Common myeloid progenitor, CD34-positive (primary cell): ENCODE measurements around the gene AGAP1.

Source experiments
- CTCF ChIA-PET: fragments of 350-600 bp; sonication (Branson Sonifier 250); formaldehyde crosslinking; loops from one replicate; lab custom pipeline; 2021; ENCODE audit warnings: antibody characterized with exemption; lab: Charles Lee
- POLR2A ChIA-PET: fragments of 350-600 bp; sonication (Branson Sonifier 250); formaldehyde crosslinking; loops from one replicate; lab custom pipeline; 2021; ENCODE audit warnings: antibody characterized with exemption; lab: Charles Lee
- DNase-seq, 3 donors: peaks; one replicate each; pipeline versions ENCODE4 v3.0.0 to v3.0.0-alpha.2; 2013
- H3K27ac ChIP-seq, 2 experiments: 1 replicate in 1 of 2; 2 replicates in 1 of 2; pipeline ENCODE4 v1.7.0; 2013; ENCODE audit warnings: inconsistent platforms in 2 of 2, low read length in 2 of 2, mild to moderate bottlenecking in 2 of 2, low read depth in 1 of 2, moderate library complexity in 1 of 2; ENCODE audit not compliant: severe bottlenecking in 2 of 2, insufficient read depth in 1 of 2, poor library complexity in 1 of 2
- H3K27me3 ChIP-seq, 5 experiments: replicated peaks in 2 of 5; 1 replicate in 3 of 5; 2 replicates in 2 of 5; pipeline versions ENCODE4 v1.6.1 to v1.7.0; 2013; ENCODE audit warnings: low read length in 4 of 5, mild to moderate bottlenecking in 2 of 5, moderate library complexity in 2 of 5, inconsistent platforms in 1 of 5; ENCODE audit not compliant: insufficient read depth in 5 of 5, control insufficient read depth in 4 of 5
- H3K36me3 ChIP-seq, 4 experiments: 1 replicate in 2 of 4; 2 replicates in 2 of 4; pipeline versions ENCODE4 v1.6.1 to v1.7.0; 2013; ENCODE audit warnings: low read length in 3 of 4, control low read depth in 1 of 4, mild to moderate bottlenecking in 1 of 4; ENCODE audit not compliant: control insufficient read depth in 4 of 4, insufficient read depth in 4 of 4
- H3K4me1 ChIP-seq, 4 experiments: 1 replicate in 3 of 4; 2 replicates in 1 of 4; pipeline versions ENCODE4 v1.6.1 to v1.7.1; 2013; ENCODE audit warnings: low read length in 3 of 4, mild to moderate bottlenecking in 3 of 4, control low read depth in 1 of 4, inconsistent platforms in 1 of 4, moderate library complexity in 1 of 4; ENCODE audit not compliant: control insufficient read depth in 4 of 4, insufficient read depth in 4 of 4; ENCODE audit errors: control extremely low read depth in 1 of 4
- H3K4me3 ChIP-seq, 7 experiments: 1 replicate in 4 of 7; 2 replicates in 3 of 7; pipeline versions ENCODE4 v1.5.1 to v1.7.0; 2013; ENCODE audit warnings: mild to moderate bottlenecking in 7 of 7, low read length in 6 of 7, moderate library complexity in 6 of 7, inconsistent platforms in 2 of 7, low read depth in 2 of 7, control low read depth in 1 of 7; ENCODE audit not compliant: insufficient read depth in 4 of 7, control insufficient read depth in 1 of 7; ENCODE audit errors: extremely low read depth in 1 of 7
- H3K9me3 ChIP-seq, 5 experiments: 1 replicate in 4 of 5; 2 replicates in 1 of 5; pipeline versions ENCODE4 v1.6.1 to v1.7.1; 2013; ENCODE audit warnings: low read length in 4 of 5, mild to moderate bottlenecking in 2 of 5, inconsistent platforms in 1 of 5, low read depth in 1 of 5, moderate library complexity in 1 of 5; ENCODE audit not compliant: control insufficient read depth in 4 of 5, insufficient read depth in 2 of 5; ENCODE audit errors: control extremely low read depth in 1 of 5
- WGBS: methylation state at CpG from one replicate; pipeline ENCODE4 v1.1.5; 2013; ENCODE audit not compliant: insufficient coverage; 5-methylcytosine and 5-hydroxymethylcytosine counted together

AGAP1 gene

GRCh38 chr2:235921508-235922191 is 427.8 kb downstream of the AGAP1 start:
- no peak for DNase-seq
- Histone ChIP-seq H3K27me3 (peaks cover 0 to 2% (median 0%) of the 10 kb centered on the region in 5 experiments), H3K36me3 (no peaks in the 10 kb centered on the region), H3K27ac (no peak overlapping the region), H3K4me1 (no peaks in the 10 kb centered on the region), H3K4me3 (no peak overlapping the region), H3K9me3 (peaks cover 0 to 7% (median 0%) of the 10 kb centered on the region in 5 experiments)
- CTCF ChIA-PET: no interaction called here
- POLR2A ChIA-PET: interaction anchor here (0.6 kb wide), 1 partner anchor 1061 kb away, joined by 3 read pairs; no protein-coding TSS in a partner anchor
- 88% methylated on average over 14 of the region's 15 CpGs for WGBS

- H3K4me1 ChIP-seq: no peaks in the 10 kb centered on the region
- WGBS: 78% methylated on average over 8 of the region's 10 CpGs
- H3K27me3 ChIP-seq: peaks cover 0 to 4% (median 0%) of the 10 kb centered on the region in 5 experiments
- CTCF ChIA-PET: no interaction called here
- POLR2A ChIA-PET: no interaction called here
- H3K27ac ChIP-seq: no peak overlapping the region
- H3K4me3 ChIP-seq: no peak overlapping the region
- H3K36me3 ChIP-seq: no peaks in the 10 kb centered on the region
- H3K9me3 ChIP-seq: peaks cover 0 to 2% (median 0%) of the 10 kb centered on the region in 5 experiments
- DNase-seq: no peak
These were observed 429.0 kb downstream of the AGAP1 start for GRCh38 chr2:235922839-235923238.

DNA sequence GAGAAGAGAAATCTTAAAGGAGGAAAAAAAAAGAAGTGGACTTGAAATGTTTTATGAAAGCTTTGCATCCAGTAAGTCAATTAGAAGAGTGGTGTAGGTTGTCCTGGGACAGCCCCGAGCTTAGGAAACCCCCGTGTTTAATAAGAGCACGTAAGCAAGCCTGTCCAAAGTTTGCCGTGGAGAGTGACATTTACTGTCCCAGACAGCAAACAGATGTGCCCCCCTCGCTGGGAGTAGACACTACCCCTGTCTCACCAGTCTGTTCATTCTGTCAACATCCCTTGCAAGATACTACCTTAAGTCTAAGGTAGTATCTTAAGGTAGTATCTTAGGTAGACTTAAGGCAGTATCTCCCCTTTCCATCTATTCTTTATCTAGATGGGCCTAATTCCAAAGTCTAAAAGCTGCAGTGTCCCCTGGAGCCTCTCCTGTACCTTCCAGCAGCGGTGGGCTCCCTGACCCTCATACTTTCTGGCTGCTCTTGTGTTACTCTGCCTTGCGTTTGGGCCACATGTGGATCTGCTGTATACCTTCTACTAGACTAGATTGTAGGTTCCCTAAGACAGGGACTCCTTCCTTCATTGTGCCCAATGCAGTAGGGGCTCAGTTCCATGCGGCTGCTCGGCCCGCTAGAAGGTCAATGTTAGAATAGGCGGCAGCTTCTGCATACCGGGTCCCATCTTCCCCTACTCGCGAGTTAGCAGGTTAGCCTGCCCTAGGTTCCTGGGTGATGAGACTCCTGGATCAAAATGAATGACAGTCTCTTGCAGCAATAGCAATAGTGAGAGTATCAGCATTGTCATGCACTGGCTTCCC is 430.2 kb downstream of the AGAP1 start:
- DNase-seq: no peak
- Histone ChIP-seq H3K36me3 (no peaks in the 10 kb centered on the region), H3K27ac (no peak overlapping the region), H3K27me3 (peaks cover 0 to 4% (median 0%) of the 10 kb centered on the region in 5 experiments), H3K4me1 (no peaks in the 10 kb centered on the region), H3K9me3 (peaks cover 0 to 2% (median 0%) of the 10 kb centered on the region in 5 experiments), H3K4me3 (no peak overlapping the region)
- WGBS: 93% methylated on average over 6 of the region's 14 CpGs
- ChIA-PET CTCF (no interaction called here), POLR2A (no interaction called here)

GRCh38 chr2:235924675-235925063 is 430.8 kb downstream of the AGAP1 start:
- WGBS: 100% methylated on average over 2 of the region's 4 CpGs
- no peaks in the 10 kb centered on the region for H3K4me1 ChIP-seq
- H3K27ac ChIP-seq: no peak overlapping the region
- no peak for DNase-seq
- POLR2A ChIA-PET: no interaction called here
- peaks cover 0 to 2% (median 0%) of the 10 kb centered on the region in 5 experiments for H3K9me3 ChIP-seq
- CTCF ChIA-PET: no interaction called here
- no peaks in the 10 kb centered on the region for H3K36me3 ChIP-seq
- H3K4me3 ChIP-seq: no peak overlapping the region
- H3K27me3 ChIP-seq: peaks cover 0 to 4% (median 0%) of the 10 kb centered on the region in 5 experiments

GRCh38 chr2:235925250-235925919 is 431.5 kb downstream of the AGAP1 start:
- Histone ChIP-seq H3K36me3 (no peaks in the 10 kb centered on the region), H3K4me1 (no peaks in the 10 kb centered on the region), H3K9me3 (peaks cover 0 to 2% (median 0%) of the 10 kb centered on the region in 5 experiments), H3K4me3 (no peak overlapping the region), H3K27ac (no peak overlapping the region), H3K27me3 (peaks cover 0 to 2% (median 2%) of the 10 kb centered on the region in 5 experiments)
- CTCF ChIA-PET: no interaction called here
- POLR2A ChIA-PET: no interaction called here
- WGBS: 84% methylated on average over 9 of the region's 14 CpGs
- no peak for DNase-seq

DNA sequence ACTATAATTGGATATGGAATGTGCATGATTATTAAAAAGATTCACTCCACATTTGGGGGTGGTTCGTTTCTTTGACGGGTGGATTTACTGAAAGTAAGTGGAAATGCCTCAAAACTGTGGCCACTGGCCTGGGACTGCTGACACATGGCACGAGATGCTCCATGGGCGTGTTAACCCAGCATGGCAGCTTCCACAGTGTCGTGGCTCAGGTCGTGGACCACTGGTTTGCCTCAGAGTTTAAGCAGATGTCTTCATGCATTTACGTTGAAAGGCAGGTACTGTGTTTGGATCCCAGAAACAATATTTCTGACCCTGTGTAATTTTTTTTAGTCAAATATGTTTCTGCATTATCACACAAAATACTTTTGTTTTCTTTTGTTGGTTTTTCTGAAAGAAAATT is 432.4 kb downstream of the AGAP1 start:
- Histone ChIP-seq H3K27ac (no peak overlapping the region), H3K27me3 (peaks cover 0 to 3% (median 2%) of the 10 kb centered on the region in 5 experiments), H3K4me1 (no peaks in the 10 kb centered on the region), H3K9me3 (peaks cover 0 to 2% (median 0%) of the 10 kb centered on the region in 5 experiments), H3K4me3 (no peak overlapping the region), H3K36me3 (no peaks in the 10 kb centered on the region)
- CTCF ChIA-PET: no interaction called here
- no peak for DNase-seq
- 99% methylated on average over 5 of the region's 7 CpGs for WGBS
- POLR2A ChIA-PET: no interaction called here
